OCI-M2 (cell line): ENCODE measurements around the gene MPHOSPH8.
"Not testable (repeated sequence)": the region's sequence is repeated elsewhere in the genome, so short reads cannot be mapped to it uniquely, and the experiment has no call there.

Source experiments
- DNase-seq: peaks from one replicate; lab custom pipeline; 2025; ENCODE audit not compliant: unreplicated experiment; lab: John Stamatoyannopoulos, UW

MPHOSPH8 gene

GRCh38 chr13:19680751-19681150 lies 47.3 kb downstream of the MPHOSPH8 start:
- DNase-seq, result no peak

- DNase-seq, result no peak
Observed at GRCh38 chr13:19681517-19681916, 48.1 kb downstream of the MPHOSPH8 start.

GRCh38 chr13:19685034-19685433 lies 51.6 kb downstream of the MPHOSPH8 start:
- DNase-seq, result no peak

- no peak for DNase-seq
Observed at GRCh38 chr13:19685437-19685836, 52.0 kb downstream of the MPHOSPH8 start.

GRCh38 chr13:19691447-19691846 lies 58.0 kb downstream of the MPHOSPH8 start:
- DNase-seq, result not testable (repeated sequence)

GRCh38 chr13:19695428-19695827 lies 62.0 kb downstream of the MPHOSPH8 start:
- no peak for DNase-seq

- no peak for DNase-seq
Observed at GRCh38 chr13:19695829-19696228, 62.4 kb downstream of the MPHOSPH8 start.

- DNase-seq, result not testable (repeated sequence)
Observed at GRCh38 chr13:19700963-19701362, 67.5 kb downstream of the MPHOSPH8 start.

GRCh38 chr13:19701619-19702018 lies 68.2 kb downstream of the MPHOSPH8 start:
- not testable (repeated sequence) for DNase-seq

GRCh38 chr13:19704256-19704655 lies 70.8 kb downstream of the MPHOSPH8 start:
- DNase-seq, result not testable (repeated sequence)

- DNase-seq, result not testable (repeated sequence)
Observed at GRCh38 chr13:19709039-19709438, 75.6 kb downstream of the MPHOSPH8 start.

GRCh38 chr13:19709782-19710181 lies 76.3 kb downstream of the MPHOSPH8 start:
- DNase-seq, result not testable (repeated sequence)

GRCh38 chr13:19713186-19713965 lies 79.9 kb downstream of the MPHOSPH8 start:
- no peak for DNase-seq

GRCh38 chr13:19720039-19720438 lies 86.6 kb downstream of the MPHOSPH8 start:
- no peak for DNase-seq
